GM18511 (cell line): Measurements from ENCODE around the gene PHC3.

ENCODE experiments used
- ATAC-seq: cut with Tn5 transposase; IDR thresholded peaks from one replicate; pipeline ENCODE4 v1.9.1; 2021; ENCODE audit warnings: mild to moderate bottlenecking, moderate library complexity; ENCODE audit not compliant: unreplicated experiment

Gene PHC3

DNA sequence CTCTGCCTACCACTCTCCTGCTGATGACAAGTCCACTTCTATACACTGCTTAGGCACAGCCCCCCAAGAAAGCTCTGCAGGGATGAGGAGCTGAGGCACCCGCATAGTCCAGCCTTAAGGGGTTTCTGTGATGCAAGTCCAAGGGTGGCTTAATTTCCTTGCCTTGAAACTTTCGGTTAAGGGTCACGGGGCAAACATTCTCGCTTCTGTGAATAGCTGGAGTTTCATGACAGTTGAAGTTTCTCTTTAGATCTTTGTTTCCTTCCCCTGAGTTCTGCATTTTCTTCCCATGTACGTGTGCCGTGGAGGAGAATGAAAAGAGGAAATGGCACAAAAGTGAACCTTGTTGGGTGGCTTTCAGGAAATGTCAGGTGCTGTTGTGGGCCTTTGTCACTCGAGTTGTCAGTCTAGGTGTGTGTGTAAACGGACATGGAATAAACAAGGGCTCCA lies 136.7 kb downstream of the PHC3 start:
- peak; percentile 85 for ATAC-seq

GRCh38 chr3:170044271-170044670 lies 137.3 kb downstream of the PHC3 start:
- ATAC-seq = no peak

DNA sequence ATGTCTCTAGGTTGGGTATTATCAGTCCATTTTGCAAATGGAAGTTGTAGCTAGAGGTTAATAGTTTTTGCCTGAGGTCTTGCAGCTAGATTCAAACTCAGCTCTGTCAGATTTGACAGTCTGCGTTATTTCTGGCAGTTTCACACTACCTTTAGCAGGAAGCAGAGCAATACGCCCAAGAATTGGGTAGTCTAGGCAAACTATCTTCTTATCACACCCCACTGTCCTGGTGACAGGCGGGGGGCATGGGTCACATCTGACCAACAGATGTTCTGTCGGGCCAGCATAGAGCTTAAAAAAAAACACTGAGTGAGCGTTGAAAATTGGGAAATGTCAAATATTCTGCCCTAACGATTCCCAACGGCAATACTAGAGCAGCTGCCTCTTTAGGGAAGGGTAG lies 138.0 kb downstream of the PHC3 start:
- ATAC-seq = no peak

GRCh38 chr3:170040418-170040817 lies 141.1 kb downstream of the PHC3 start:
- ATAC-seq = no peak

GRCh38 chr3:170038434-170039110 lies 143.0 kb downstream of the PHC3 start:
- ATAC-seq = peak; percentile 28
